Osteoblast (primary cell): ENCODE measurements around the gene CLEC9A. TPM values are rescaled to one million over a fixed set of nuclear protein-coding genes. Genes with fewer than 3 reads are reported as not detected.
A peak's percentile ranks its signal among the peaks of the same experiment; 100 is the strongest.

Experiments
- DNase-seq: peaks from one replicate; pipeline ENCODE4 v3.0.0; 2011; ENCODE audit warnings: low spot score, mixed read lengths; ENCODE audit not compliant: insufficient read length; ENCODE audit errors: missing footprints
- H2AFZ ChIP-seq: 2 replicates; pipeline ENCODE4 v1.6.0; 2011; ENCODE audit warnings: mild to moderate bottlenecking, low read length
- H3K27ac ChIP-seq: 2 replicates; pipeline ENCODE4 v1.5.1; 2011; ENCODE audit warnings: mild to moderate bottlenecking, low read depth, low read length, moderate library complexity
- H3K27me3 ChIP-seq: 2 replicates; pipeline ENCODE4 v1.6.0; 2012; ENCODE audit warnings: mild to moderate bottlenecking, control low read depth, inconsistent platforms, low read length, moderate library complexity; ENCODE audit not compliant: insufficient read depth
- H3K36me3 ChIP-seq: 2 replicates; pipeline ENCODE4 v1.5.1; 2011; ENCODE audit warnings: mild to moderate bottlenecking, low read length, control low read depth, moderate library complexity; ENCODE audit not compliant: insufficient read depth
- H3K4me1 ChIP-seq: 2 replicates; pipeline ENCODE4 v1.5.1; 2011; ENCODE audit warnings: mild to moderate bottlenecking, low read length, control low read depth, moderate library complexity; ENCODE audit not compliant: insufficient read depth
- H3K4me2 ChIP-seq: 2 replicates; pipeline ENCODE4 v1.6.0; 2011; ENCODE audit warnings: mild to moderate bottlenecking, low read length; ENCODE audit not compliant: insufficient read depth
- H3K4me3 ChIP-seq: fragments of 200-600 bp; sonication (generic); 3 replicates; pipeline ENCODE4 v1.5.1; 2012; ENCODE audit warnings: mild to moderate bottlenecking, low read length, inconsistent platforms; ENCODE audit not compliant: insufficient read depth
- H3K79me2 ChIP-seq: 2 replicates; pipeline ENCODE4 v1.6.0; 2012; ENCODE audit warnings: mild to moderate bottlenecking, low read length, control low read depth, inconsistent platforms; ENCODE audit not compliant: insufficient read depth
- H3K9me3 ChIP-seq: 2 replicates; pipeline ENCODE4 v1.5.1; 2011; ENCODE audit warnings: low read depth, low read length, control low read depth
- H4K20me1 ChIP-seq: 2 replicates; pipeline ENCODE4 v1.6.0; 2012; ENCODE audit warnings: mild to moderate bottlenecking, low read length, control low read depth; ENCODE audit not compliant: insufficient read depth
- CTCF ChIP-seq: IDR thresholded peaks from 2 replicates; pipeline ENCODE4 v1.5.1; 2011; ENCODE audit warnings: mild to moderate bottlenecking, low read depth, low read length, moderate library complexity; ENCODE audit errors: extremely low read depth
- total RNA-seq: library from RNA; depleted of rRNA; stranded (reverse); fragments of >200 nt; gene quantifications from 2 replicates; pipeline ENCODE4 v1.2.3, GENCODE V29; 2012

Gene CLEC9A
- total RNA-seq = not detected in 2 replicates

- H3K9me3 ChIP-seq = no peaks in the 10 kb centered on the region
- no peak for TF ChIP-seq CTCF
- peak within 1 kb of the TSS; percentile 73 for H3K27ac ChIP-seq
- no peaks in the 10 kb centered on the region for H3K36me3 ChIP-seq
- no peaks in the 10 kb centered on the region for H3K79me2 ChIP-seq
- H3K4me2 ChIP-seq = peak within 1 kb of the TSS; percentile 7
- H3K27me3 ChIP-seq = no peaks in the 10 kb centered on the region
- H3K4me1 ChIP-seq = peaks cover 12% of the 10 kb centered on the region
- DNase-seq = no peak
- H4K20me1 ChIP-seq = no peaks in the 10 kb centered on the region
- peak within 1 kb of the TSS; percentile 11 for H2AFZ ChIP-seq
- no peak within 1 kb of the TSS for H3K4me3 ChIP-seq
Observed at GRCh38 chr12:10030446-10030845, at the start of gene CLEC9A. Gene CLEC9A (plus strand): TSS chr12:10030682. CDS start chr12:10052688, 22,006 bp downstream.

- no peaks in the 10 kb centered on the region for H3K36me3 ChIP-seq
- DNase-seq = no peak
- no peaks in the 10 kb centered on the region for H4K20me1 ChIP-seq
- no peaks in the 10 kb centered on the region for H3K4me1 ChIP-seq
- H3K4me2 ChIP-seq = no peak overlapping the region
- H3K79me2 ChIP-seq = no peaks in the 10 kb centered on the region
- no peak overlapping the region for H3K4me3 ChIP-seq
- H3K27me3 ChIP-seq = no peaks in the 10 kb centered on the region
- no peak overlapping the region for H2AFZ ChIP-seq
- no peak for TF ChIP-seq CTCF
- H3K9me3 ChIP-seq = no peaks in the 10 kb centered on the region
- H3K27ac ChIP-seq = no peak overlapping the region
Observed at GRCh38 chr12:9991876-9992275, 38.6 kb upstream of the CLEC9A start.

- no peak for TF ChIP-seq CTCF
- no peak overlapping the region for H2AFZ ChIP-seq
- H3K79me2 ChIP-seq = no peaks in the 10 kb centered on the region
- no peak overlapping the region for H3K4me2 ChIP-seq
- no peaks in the 10 kb centered on the region for H3K36me3 ChIP-seq
- no peak for DNase-seq
- H4K20me1 ChIP-seq = no peaks in the 10 kb centered on the region
- no peaks in the 10 kb centered on the region for H3K9me3 ChIP-seq
- no peak overlapping the region for H3K27ac ChIP-seq
- no peaks in the 10 kb centered on the region for H3K4me1 ChIP-seq
- no peak overlapping the region for H3K4me3 ChIP-seq
- H3K27me3 ChIP-seq = no peaks in the 10 kb centered on the region
Observed at GRCh38 chr12:9992296-9992695, 38.2 kb upstream of the CLEC9A start.

- Histone ChIP-seq H3K4me2 (no peak within 1 kb of the TSS), H2AFZ (no peak within 1 kb of the TSS), H3K27ac (no peak within 1 kb of the TSS), H3K4me3 (no peak within 1 kb of the TSS), H3K4me1 (no peaks in the 10 kb centered on the region), H3K27me3 (no peaks in the 10 kb centered on the region), H3K79me2 (no peaks in the 10 kb centered on the region), H4K20me1 (no peaks in the 10 kb centered on the region), H3K36me3 (no peaks in the 10 kb centered on the region), H3K9me3 (no peaks in the 10 kb centered on the region)
- DNase-seq = no peak
- no peak for TF ChIP-seq CTCF
Observed at GRCh38 chr12:9999016-9999415, 31.5 kb upstream of the CLEC9A start, which contains the start of gene CLEC1B. Gene CLEC1B (minus strand): TSS chr12:9999121. CDS start chr12:9999100, 21 bp downstream.
